Activated CD4-positive, alpha-beta T cell treated with anti-CD3 and anti-CD28 coated beads for 24 hours (primary cell): Measurements from ENCODE around the gene KLK14.

Experiments used
- DNase-seq, 2 donors: peaks; one replicate each; pipeline ENCODE4 v3.0.0-alpha.2; 2020; ENCODE audit warnings: low read depth in 2 of 2

Gene KLK14

DNA sequence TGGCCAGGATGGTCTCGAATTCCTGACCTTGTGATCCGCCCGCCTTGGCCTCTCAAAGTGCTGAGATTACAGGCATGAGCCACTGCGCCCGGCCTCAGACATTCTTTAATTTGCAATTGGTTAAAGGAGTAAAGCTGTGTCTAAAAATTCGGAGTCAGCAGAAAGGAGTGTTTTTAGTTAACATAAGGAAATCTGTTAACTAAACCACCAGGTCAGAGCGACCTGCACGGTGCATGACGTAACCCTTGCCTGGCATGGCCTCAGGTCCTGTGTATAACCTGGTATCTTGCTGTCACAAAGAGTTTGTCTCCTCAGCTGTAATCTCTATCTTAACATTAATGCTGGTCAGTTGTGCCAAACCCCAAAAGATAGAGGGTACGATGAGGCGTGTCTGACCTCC lies 38.4 kb downstream of the KLK14 start:
- no peak for DNase-seq

DNA sequence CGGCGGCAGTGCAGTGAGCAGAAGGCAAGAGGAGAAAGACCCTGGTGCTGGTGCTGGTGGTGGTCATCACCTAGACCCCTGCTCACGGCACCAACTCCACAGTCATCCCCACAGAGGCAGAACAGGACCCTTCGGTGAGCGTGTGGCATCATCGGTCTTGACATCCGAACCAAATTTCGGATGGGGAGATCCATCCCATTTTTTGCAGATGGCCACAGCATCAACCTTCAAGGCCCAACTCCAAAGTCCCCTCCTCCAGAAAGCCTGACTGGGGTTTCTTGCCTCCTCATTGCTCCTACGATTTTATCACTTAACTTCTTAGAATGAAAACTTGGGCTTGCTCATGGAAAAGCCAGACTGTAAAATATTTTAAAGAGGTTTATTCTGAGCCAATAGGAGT lies 39.2 kb downstream of the KLK14 start:
- no peak for DNase-seq

DNA sequence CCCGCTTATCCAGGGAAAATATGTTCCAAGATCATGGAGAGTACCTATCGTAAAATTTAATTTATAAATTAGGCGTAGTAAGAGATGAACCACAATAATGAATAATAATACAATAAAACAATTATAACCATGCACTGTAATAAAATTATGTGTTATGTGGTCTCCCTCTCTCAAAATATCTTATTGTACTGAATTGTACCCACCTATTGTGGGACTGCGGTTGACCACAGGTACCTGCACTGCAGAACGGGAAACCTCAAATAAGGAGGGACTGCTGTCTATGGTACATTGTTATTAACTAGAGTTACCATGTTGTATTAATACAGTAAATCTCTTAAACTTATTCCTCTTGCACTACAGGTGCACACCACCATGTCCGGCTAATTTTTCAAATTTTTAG lies 42.5 kb downstream of the KLK14 start:
- no peak for DNase-seq

DNA sequence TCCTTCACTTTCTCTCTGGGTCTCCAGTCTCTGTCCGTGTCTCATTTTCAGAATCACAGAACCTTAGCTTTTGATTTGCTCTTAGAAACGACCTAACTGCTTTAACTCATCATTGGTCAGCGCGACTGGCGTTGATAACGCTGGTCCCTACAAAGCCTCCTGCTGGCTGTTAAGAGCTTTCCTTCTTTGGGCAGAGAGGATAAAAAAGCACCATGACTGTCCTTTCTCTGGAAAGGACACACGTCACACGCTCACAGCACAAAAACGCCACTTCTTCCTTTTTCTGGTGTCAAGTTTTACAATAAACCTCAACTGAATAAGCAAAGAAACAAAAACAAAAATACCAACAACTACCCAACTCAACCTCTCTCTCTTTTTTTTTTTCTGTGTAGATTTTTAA lies 46.2 kb downstream of the KLK14 start:
- no peak for DNase-seq

DNA sequence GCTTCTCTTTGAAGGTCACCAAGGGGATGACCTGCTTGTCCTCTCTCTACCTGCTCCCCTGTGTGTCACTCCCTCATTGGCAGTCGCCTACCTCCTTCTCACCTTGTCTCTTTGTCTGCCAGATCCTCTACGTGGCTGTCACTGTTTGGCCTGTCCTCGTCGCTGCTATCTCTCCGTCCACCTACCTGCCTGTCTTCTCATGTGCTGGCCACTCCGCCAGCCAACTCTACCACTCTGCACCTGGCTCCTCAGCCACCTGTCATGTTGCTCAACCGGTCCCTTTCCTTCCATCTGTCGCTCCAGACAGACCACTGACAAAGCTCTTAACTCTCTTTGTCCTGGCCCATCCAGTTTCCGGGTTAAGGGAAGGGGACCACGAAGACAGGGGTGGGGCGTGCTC lies 48.0 kb downstream of the KLK14 start, which contains the start of gene KLK12:
TSS of gene KLK12 (minus strand) at position 299 of the 400 bp plus-strand sequence. CDS start 381 bp downstream, outside the sequence.
- no peak for DNase-seq

DNA sequence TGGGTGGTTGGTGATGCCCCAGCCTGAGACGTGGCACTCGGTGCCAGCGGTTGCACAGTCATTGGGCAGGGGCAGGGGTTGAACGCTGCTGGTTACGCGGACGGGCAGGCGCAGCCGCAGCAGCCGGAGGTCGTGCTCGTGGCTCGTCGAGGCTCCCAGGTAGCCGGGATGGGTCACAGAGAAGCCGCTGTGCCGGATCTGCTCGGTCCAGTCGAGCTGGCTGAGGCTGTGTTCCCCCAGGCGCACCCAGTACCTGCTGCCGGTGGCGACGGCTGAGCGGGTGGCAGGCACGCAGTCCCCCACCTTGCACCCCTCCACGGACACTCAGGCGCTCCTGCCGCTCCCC lies 50.8 kb downstream of the KLK14 start:
- DNase-seq = no peak

DNA sequence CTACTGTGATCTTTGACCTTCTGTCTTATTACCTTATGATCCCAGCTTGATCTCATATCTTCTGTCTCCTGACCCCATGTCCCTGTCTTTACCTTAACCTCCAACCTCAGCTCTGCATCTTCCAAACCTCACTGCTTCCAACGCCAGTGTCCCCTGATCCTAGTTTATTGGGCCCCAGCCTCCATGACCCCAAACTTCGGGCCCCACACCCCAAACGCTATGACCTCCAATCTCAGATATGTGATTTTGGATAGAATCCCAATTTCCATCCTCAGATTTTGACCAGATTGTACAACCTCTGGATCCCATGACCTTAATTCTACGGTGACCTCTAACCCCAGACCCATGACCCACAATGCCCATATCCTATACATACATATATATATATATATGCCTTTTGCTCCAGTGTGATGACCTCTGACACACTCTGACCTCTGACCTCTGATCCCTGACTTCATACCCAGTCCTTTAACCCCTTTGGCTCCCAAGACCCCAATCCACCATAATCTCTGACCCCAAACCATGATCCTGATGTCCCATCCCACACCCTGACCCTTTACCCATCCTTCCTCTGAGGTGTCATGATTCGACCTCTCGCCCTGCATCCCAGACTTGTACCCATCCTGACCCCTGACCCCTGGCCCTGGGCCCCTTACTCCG lies 51.3 kb downstream of the KLK14 start:
- DNase-seq = no peak

DNA sequence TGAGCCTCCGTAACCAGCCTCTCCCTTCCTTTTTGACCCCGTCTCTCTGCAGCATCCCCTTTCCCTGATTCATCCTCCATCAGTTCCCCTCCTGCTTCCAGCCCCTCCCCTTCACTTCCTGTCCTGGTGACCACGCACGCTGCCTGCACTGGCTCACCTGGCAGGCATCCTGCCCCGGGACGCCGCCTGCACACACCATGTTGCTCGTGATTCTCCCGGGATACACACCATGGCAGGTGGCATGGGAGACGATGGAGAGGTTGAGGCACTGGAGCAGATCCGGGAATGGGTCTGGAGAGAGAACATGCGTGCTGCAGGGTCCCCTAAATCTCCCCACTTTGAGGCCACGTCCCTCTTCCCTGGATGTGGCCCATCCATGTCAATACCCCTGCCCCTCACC lies 52.1 kb downstream of the KLK14 start:
- no peak for DNase-seq

DNA sequence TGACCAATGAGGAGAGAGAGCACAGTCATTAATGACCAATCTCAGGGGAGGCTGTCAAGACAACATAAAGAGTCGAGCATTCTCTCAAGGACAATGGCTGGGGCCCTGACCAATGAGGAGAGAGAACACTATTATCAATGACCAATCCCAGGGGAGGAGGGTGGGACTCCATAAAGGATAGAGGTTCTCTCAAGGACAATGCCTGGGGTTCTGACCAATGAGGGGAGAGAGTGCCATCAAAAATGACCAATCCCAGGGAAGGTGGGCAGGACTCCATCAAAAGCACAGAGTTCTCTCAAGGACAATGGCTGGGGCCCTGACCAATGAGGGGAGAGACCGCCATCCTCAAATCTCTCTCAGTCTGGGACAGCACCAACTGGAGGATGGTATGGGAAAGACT lies 53.0 kb downstream of the KLK14 start:
- DNase-seq = no peak
